SK-N-SH (cell line): Measurements from ENCODE around the gene LMNTD2. TPM values are rescaled to one million over a fixed set of nuclear protein-coding genes. Genes with fewer than 3 reads are reported as not detected.

Source experiments
- CTCF ChIA-PET: fragments of 300-600, 350-600 bp; formaldehyde crosslinking; extraction: SDS; loops from one replicate; lab custom pipeline; 2021; lab: Yijun Ruan, JAX
- POLR2A ChIA-PET: fragments of 350-600 bp; sonication (Branson Sonifier 250); formaldehyde crosslinking; extraction: SDS; loops from one replicate; lab custom pipeline; 2020; ENCODE audit warnings: antibody characterized with exemption, inconsistent platforms; lab: Yijun Ruan, JAX
- DNase-seq: peaks from one replicate; pipeline ENCODE4 v3.0.0; 2012
- H2AFZ ChIP-seq: fragments of 200-600 bp; sonication (generic); 2 replicates; pipeline ENCODE4 v1.8.1; 2016; ENCODE audit warnings: antibody characterized with exemption, mild to moderate bottlenecking, low read depth
- H3F3A ChIP-seq: fragments of 200-600 bp; sonication (generic); replicated peaks from 2 replicates; pipeline ENCODE3; 2016; ENCODE audit warnings: antibody characterized with exemption, mild to moderate bottlenecking; ENCODE audit not compliant: insufficient read depth
- H3K27ac ChIP-seq, 2 experiments: fragments of 200-500 bp in 1 of 2; fragments of 200-600 bp in 1 of 2; sonication (Bioruptor generic) in 1 of 2; sonication (generic), shearing (Covaris generic) in 1 of 2; 2 replicates each; pipeline versions ENCODE4 v1.5.1 to v1.6.1; 2014 to 2016; ENCODE audit warnings: low read depth in 2 of 2, inconsistent platforms in 1 of 2, low read length in 1 of 2, mild to moderate bottlenecking in 1 of 2, mixed read lengths in 1 of 2
- H3K27me3 ChIP-seq: fragments of 200-600 bp; sonication (generic), shearing (Covaris generic); 2 replicates; pipeline ENCODE4 v1.6.1; 2016; ENCODE audit warnings: mixed run types; ENCODE audit not compliant: insufficient read depth
- H3K36me3 ChIP-seq, 2 experiments: fragments of 200-500 bp in 1 of 2; fragments of 200-600 bp in 1 of 2; sonication (Bioruptor generic) in 1 of 2; sonication (generic) in 1 of 2; replicated peaks in 1 of 2; 2 replicates each; pipeline versions ENCODE3 to v1.5.1; 2014 to 2016; ENCODE audit warnings: low read length in 1 of 2, mild to moderate bottlenecking in 1 of 2; ENCODE audit not compliant: insufficient read depth in 2 of 2, control insufficient read depth in 1 of 2
- H3K4me1 ChIP-seq, 2 experiments: fragments of 200-500 bp in 1 of 2; fragments of 200-600 bp in 1 of 2; sonication (Bioruptor generic) in 1 of 2; sonication (generic), shearing (Covaris generic) in 1 of 2; 2 replicates each; pipeline versions ENCODE4 v1.5.1 to v1.6.1; 2014 to 2016; ENCODE audit warnings: low read depth in 1 of 2, low read length in 1 of 2, mixed run types in 1 of 2; ENCODE audit not compliant: insufficient read depth in 2 of 2, control insufficient read depth in 1 of 2
- H3K4me2 ChIP-seq: fragments of 200-600 bp; sonication (generic), shearing (Covaris generic); 2 replicates; pipeline ENCODE4 v1.6.1; 2017; ENCODE audit warnings: mixed run types
- H3K4me3 ChIP-seq, 2 experiments: fragments of 200-500 bp in 1 of 2; fragments of 200-600 bp in 1 of 2; sonication (Bioruptor generic) in 1 of 2; sonication (generic), shearing (Covaris generic) in 1 of 2; 2 replicates each; pipeline versions ENCODE4 v1.5.1 to v1.8.1; 2014 to 2016; ENCODE audit warnings: low read depth in 2 of 2, inconsistent platforms in 1 of 2, low read length in 1 of 2, mild to moderate bottlenecking in 1 of 2, mixed read lengths in 1 of 2, moderate library complexity in 1 of 2
- H3K79me2 ChIP-seq: fragments of 200-600 bp; sonication (generic); 2 replicates; pipeline ENCODE4 v1.8.1; 2017; ENCODE audit warnings: mild to moderate bottlenecking; ENCODE audit not compliant: insufficient read depth
- H3K9ac ChIP-seq: fragments of 200-600 bp; sonication (generic); 2 replicates; pipeline ENCODE4 v1.6.1; 2017; ENCODE audit warnings: mixed run types
- H3K9me2 ChIP-seq: fragments of 200-600 bp; sonication (generic); 2 replicates; pipeline ENCODE4 v1.6.1; 2017; ENCODE audit warnings: mixed run types
- H3K9me3 ChIP-seq: fragments of 200-600 bp; sonication (generic); 2 replicates; pipeline ENCODE4 v1.6.1; 2017; ENCODE audit warnings: mixed run types, mild to moderate bottlenecking, moderate library complexity
- H4K20me1 ChIP-seq: fragments of 200-600 bp; sonication (generic); 2 replicates; pipeline ENCODE4 v1.6.1; 2017; ENCODE audit warnings: mild to moderate bottlenecking, mixed run types; ENCODE audit not compliant: insufficient read depth
- FOSL2 ChIP-seq: IDR thresholded peaks from 2 replicates; pipeline ENCODE4 v1.4.0; 2012; ENCODE audit warnings: low read depth, mild to moderate bottlenecking, moderate library complexity, borderline replicate concordance
- FOXJ3 ChIP-seq: sonication (generic); formaldehyde crosslinking; IDR thresholded peaks from 2 replicates; pipeline ENCODE4 v1.5.1; 2020; ENCODE audit warnings: mild to moderate bottlenecking, missing genetic modification reagents
- GATA2 ChIP-seq: sonication (generic); formaldehyde crosslinking; IDR thresholded peaks from 2 replicates; pipeline ENCODE4 v1.5.0; 2020; ENCODE audit warnings: mild to moderate bottlenecking, missing genetic modification reagents
- JUND ChIP-seq: IDR thresholded peaks from 2 replicates; pipeline ENCODE4 v1.4.0; 2012
- MEF2A ChIP-seq: IDR thresholded peaks from 2 replicates; pipeline ENCODE4 v1.4.0; 2012; ENCODE audit warnings: low read depth, borderline replicate concordance
- MXI1 ChIP-seq: IDR thresholded peaks from 2 replicates; pipeline ENCODE4 v1.6.1; 2012; ENCODE audit warnings: mild to moderate bottlenecking, low read depth, low read length, improper control_type of control experiment
- NFIC ChIP-seq: IDR thresholded peaks from 2 replicates; pipeline ENCODE4 v1.4.0; 2012; ENCODE audit warnings: borderline replicate concordance
- POLR2AphosphoS5 ChIP-seq: IDR thresholded peaks from 2 replicates; pipeline ENCODE4 v1.6.1; 2012; ENCODE audit warnings: low read depth, low read length
- RAD21 ChIP-seq: IDR thresholded peaks from 2 replicates; pipeline ENCODE4 v1.6.1; 2012; ENCODE audit warnings: mild to moderate bottlenecking, low read length
- RCOR1 ChIP-seq: fragments of 150-350 bp; IDR thresholded peaks from 2 replicates; pipeline ENCODE4 v1.6.1; 2017; ENCODE audit warnings: antibody characterized with exemption, low read length
- RXRA ChIP-seq: IDR thresholded peaks from 2 replicates; pipeline ENCODE4 v1.4.0; 2012; ENCODE audit warnings: low read depth, mild to moderate bottlenecking, borderline replicate concordance
- SMC3 ChIP-seq: IDR thresholded peaks from 2 replicates; pipeline ENCODE4 v1.6.1; 2012; ENCODE audit warnings: low read depth, low read length, improper control_type of control experiment
- TAF1 ChIP-seq: IDR thresholded peaks from 2 replicates; pipeline ENCODE4 v1.6.1; 2012; ENCODE audit warnings: low read depth, mild to moderate bottlenecking, low read length, moderate library complexity, borderline replicate concordance
- TCF12 ChIP-seq: IDR thresholded peaks from 2 replicates; pipeline ENCODE4 v1.4.0; 2012
- TEAD4 ChIP-seq: IDR thresholded peaks from 2 replicates; pipeline ENCODE4 v1.4.0; 2012; ENCODE audit warnings: mild to moderate bottlenecking, borderline replicate concordance; ENCODE audit not compliant: insufficient read depth
- WGBS: methylation state at CpG from one replicate; pipeline ENCODE4 v1.1.6; 2017; ENCODE audit warnings: low lambda C conversion rate; 5-methylcytosine and 5-hydroxymethylcytosine counted together
- polyA plus RNA-seq, 3 experiments: library from polyadenylated mRNA; depleted of rRNA; stranded (reverse); fragments of >200 nt; gene quantifications; 2 replicates each; pipeline ENCODE4 v1.2.3, GENCODE V29; 2012
- TF ChIP-seq, protein P1 (sequence below): fragments of 150-350 bp; IDR thresholded peaks from 2 replicates; pipeline ENCODE4 v1.6.1; 2016; ENCODE audit warnings: mild to moderate bottlenecking, low read depth, low read length
- TF ChIP-seq, protein P2 (sequence below): IDR thresholded peaks from 2 replicates; pipeline ENCODE4 v1.4.0; 2012; ENCODE audit warnings: low read depth, borderline replicate concordance
- TF ChIP-seq, protein P3 (sequence below): IDR thresholded peaks from 2 replicates; pipeline ENCODE4 v1.4.0; 2012; ENCODE audit warnings: low read depth, borderline replicate concordance
- TF ChIP-seq, protein P4 (sequence below): IDR thresholded peaks from 2 replicates; pipeline ENCODE4; 2012
- TF ChIP-seq, protein P5 (sequence below): IDR thresholded peaks from 2 replicates; pipeline ENCODE4 v1.4.0; 2012; ENCODE audit warnings: low read depth

LMNTD2 gene
- polyA plus RNA-seq, 1 of the 3 experiments (the other 2 are of a cell fraction): 2.4 TPM

DNA sequence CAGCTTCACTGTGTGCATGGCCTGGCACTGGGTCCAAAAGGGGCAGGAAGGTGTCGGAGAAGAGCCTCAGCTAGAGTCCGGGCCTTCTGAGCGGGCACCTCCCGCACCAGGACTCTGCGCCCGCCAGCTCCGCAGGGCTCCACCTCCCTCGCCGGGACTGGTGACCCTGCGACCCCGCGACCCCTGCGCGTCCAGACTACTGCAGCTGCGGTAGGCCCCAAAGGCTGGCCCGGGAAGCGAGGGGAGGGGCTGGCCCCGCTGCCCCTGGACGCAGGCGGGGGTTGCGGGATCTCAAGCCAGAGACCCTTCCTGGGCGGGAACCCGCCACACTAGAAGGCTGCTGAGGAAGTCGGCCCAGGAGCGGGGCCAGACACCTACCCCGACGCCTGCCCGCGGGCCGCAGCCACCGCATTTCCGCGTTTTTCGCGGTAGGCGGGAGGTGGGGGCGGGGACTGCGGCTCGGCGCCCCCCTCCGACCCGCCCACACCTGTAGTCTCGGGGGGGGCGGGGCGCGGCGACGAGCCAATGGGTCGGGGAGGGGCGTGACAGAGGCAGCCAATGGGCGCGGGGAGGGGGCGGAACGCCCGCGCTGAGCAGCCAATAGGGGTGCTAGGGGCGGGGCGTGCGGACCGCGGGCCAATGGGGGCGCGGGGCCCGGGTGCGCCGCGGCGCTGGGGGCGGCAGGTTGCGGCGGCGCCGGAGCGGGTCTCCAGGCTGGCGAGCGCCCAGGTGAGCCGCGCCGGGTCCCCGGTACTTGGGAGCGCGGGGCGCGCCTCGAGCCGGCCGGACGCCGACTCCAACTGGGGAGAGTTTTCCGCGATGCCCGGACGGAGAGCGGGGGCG is at the start of gene LMNTD2, which contains the start of gene RASSF7 (continued):
- TF ChIP-seq, protein P1, sequence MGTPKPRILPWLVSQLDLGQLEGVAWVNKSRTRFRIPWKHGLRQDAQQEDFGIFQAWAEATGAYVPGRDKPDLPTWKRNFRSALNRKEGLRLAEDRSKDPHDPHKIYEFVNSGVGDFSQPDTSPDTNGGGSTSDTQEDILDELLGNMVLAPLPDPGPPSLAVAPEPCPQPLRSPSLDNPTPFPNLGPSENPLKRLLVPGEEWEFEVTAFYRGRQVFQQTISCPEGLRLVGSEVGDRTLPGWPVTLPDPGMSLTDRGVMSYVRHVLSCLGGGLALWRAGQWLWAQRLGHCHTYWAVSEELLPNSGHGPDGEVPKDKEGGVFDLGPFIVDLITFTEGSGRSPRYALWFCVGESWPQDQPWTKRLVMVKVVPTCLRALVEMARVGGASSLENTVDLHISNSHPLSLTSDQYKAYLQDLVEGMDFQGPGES: peak; percentile 82
- no peak for TF ChIP-seq RCOR1

DNA sequence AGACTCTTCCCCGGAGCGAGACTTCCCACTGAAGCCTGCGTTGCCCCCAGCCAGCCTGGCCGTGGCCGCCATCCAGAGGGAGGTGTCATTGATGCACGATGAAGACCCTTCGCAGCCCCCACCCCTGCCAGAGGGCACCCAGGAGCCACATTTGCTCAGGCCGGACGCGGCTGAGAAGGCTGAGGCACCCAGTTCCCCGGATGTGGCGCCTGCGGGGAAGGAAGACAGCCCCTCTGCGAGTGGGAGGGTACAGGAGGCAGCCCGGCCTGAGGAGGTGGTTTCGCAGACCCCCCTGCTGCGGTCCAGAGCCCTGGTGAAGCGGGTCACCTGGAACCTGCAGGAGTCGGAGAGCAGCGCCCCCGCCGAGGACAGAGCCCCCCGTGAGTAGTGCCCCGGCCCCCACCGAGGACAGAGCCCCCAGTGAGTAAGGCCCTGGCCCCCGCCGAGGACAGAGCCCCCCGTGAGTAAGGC is 48.8 kb upstream of the LMNTD2 start:
- H3K9me2 ChIP-seq: no peaks in the 10 kb centered on the region
- no peak overlapping the region for H3K27ac ChIP-seq
- TF ChIP-seq FOXJ3 (CRISPR knock-in tag) (no peak), SMC3 (no peak), FOSL2 (no peak), RXRA (no peak), TEAD4 (no peak), RCOR1 (no peak), NFIC (no peak), TCF12 (no peak), GATA2 (CRISPR knock-in tag) (no peak), MEF2A (no peak), POLR2AphosphoS5 (no peak), MXI1 (no peak), TAF1 (no peak), JUND (no peak), RAD21 (no peak)
- TF ChIP-seq, protein P2, sequence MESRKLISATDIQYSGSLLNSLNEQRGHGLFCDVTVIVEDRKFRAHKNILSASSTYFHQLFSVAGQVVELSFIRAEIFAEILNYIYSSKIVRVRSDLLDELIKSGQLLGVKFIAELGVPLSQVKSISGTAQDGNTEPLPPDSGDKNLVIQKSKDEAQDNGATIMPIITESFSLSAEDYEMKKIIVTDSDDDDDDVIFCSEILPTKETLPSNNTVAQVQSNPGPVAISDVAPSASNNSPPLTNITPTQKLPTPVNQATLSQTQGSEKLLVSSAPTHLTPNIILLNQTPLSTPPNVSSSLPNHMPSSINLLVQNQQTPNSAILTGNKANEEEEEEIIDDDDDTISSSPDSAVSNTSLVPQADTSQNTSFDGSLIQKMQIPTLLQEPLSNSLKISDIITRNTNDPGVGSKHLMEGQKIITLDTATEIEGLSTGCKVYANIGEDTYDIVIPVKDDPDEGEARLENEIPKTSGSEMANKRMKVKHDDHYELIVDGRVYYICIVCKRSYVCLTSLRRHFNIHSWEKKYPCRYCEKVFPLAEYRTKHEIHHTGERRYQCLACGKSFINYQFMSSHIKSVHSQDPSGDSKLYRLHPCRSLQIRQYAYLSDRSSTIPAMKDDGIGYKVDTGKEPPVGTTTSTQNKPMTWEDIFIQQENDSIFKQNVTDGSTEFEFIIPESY: no peak
- TF ChIP-seq, protein P3, sequence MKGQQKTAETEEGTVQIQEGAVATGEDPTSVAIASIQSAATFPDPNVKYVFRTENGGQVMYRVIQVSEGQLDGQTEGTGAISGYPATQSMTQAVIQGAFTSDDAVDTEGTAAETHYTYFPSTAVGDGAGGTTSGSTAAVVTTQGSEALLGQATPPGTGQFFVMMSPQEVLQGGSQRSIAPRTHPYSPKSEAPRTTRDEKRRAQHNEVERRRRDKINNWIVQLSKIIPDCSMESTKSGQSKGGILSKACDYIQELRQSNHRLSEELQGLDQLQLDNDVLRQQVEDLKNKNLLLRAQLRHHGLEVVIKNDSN: no peak
- TF ChIP-seq, protein P4, sequence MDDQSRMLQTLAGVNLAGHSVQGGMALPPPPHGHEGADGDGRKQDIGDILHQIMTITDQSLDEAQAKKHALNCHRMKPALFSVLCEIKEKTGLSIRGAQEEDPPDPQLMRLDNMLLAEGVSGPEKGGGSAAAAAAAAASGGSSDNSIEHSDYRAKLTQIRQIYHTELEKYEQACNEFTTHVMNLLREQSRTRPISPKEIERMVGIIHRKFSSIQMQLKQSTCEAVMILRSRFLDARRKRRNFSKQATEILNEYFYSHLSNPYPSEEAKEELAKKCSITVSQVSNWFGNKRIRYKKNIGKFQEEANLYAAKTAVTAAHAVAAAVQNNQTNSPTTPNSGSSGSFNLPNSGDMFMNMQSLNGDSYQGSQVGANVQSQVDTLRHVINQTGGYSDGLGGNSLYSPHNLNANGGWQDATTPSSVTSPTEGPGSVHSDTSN: no peak
- TF ChIP-seq, protein P5, sequence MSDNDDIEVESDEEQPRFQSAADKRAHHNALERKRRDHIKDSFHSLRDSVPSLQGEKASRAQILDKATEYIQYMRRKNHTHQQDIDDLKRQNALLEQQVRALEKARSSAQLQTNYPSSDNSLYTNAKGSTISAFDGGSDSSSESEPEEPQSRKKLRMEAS: no peak
- no peak overlapping the region for H3K9ac ChIP-seq
- no peaks in the 10 kb centered on the region for H3K9me3 ChIP-seq
- H3K4me3 ChIP-seq: no peak overlapping the region
- H3K27me3 ChIP-seq: no peaks in the 10 kb centered on the region
- H2AFZ ChIP-seq: no peak overlapping the region
- H3K4me2 ChIP-seq: no peak overlapping the region
- peaks cover 30% of the 10 kb centered on the region for H4K20me1 ChIP-seq
- peaks cover 6% of the 10 kb centered on the region for H3F3A ChIP-seq
- peaks cover 4 to 18% of the 10 kb centered on the region in 2 experiments; a peak in 1 of 4 replicates for H3K4me1 ChIP-seq
- CTCF ChIA-PET: no interaction called here
- POLR2A ChIA-PET: interaction anchor here (1.2 kb wide), 1 partner anchor 24 kb away, joined by 3 read pairs; no protein-coding TSS in a partner anchor
- no peak for DNase-seq
- peaks cover 7% of the 10 kb centered on the region; the same call in 1 of the 2 replicates for H3K79me2 ChIP-seq
- 81% methylated on average over 6 of the region's 28 CpGs for WGBS
- H3K36me3 ChIP-seq: peaks cover 37 to 87% of the 10 kb centered on the region in 2 experiments
